HG03103 (cell line): ENCODE data around the gene TRIM66.
A peak's percentile ranks its signal among the peaks of the same experiment; 100 is the strongest.
"Not testable (repeated sequence)": the region's sequence is repeated elsewhere in the genome, so short reads cannot be mapped to it uniquely, and the experiment has no call there.

Experiments
- ATAC-seq: cut with Tn5 transposase; IDR thresholded peaks from one replicate; pipeline ENCODE4 v1.9.1; 2021; ENCODE audit warnings: low read depth; ENCODE audit not compliant: unreplicated experiment

The TRIM66 gene

GRCh38 chr11:8693010-8693551 is 10.6 kb upstream of the TRIM66 start:
- no peak for ATAC-seq

DNA sequence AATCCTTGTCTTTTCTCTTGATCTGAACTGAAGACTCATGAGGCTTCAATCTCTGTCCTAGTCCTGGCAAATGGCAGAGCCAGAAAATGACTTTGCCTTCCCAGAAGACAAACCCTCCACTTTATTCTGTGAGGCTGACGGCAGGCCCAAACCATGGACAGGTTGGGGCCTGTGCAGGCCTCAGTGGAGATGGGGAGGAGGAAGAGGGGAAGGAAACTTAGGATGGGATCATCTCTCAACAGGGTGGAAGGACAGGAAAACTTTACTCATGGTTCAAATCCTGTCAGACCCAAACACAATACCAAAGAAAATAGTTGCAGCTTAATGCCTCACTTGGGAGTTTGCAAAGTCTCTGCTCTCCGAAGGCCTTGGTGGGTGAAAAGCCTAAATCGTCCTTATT is 10.0 kb upstream of the TRIM66 start:
- ATAC-seq: no peak

GRCh38 chr11:8691601-8692000 is 9.1 kb upstream of the TRIM66 start:
- ATAC-seq: no peak

GRCh38 chr11:8690374-8691342 is 8.2 kb upstream of the TRIM66 start:
- no peak for ATAC-seq

DNA sequence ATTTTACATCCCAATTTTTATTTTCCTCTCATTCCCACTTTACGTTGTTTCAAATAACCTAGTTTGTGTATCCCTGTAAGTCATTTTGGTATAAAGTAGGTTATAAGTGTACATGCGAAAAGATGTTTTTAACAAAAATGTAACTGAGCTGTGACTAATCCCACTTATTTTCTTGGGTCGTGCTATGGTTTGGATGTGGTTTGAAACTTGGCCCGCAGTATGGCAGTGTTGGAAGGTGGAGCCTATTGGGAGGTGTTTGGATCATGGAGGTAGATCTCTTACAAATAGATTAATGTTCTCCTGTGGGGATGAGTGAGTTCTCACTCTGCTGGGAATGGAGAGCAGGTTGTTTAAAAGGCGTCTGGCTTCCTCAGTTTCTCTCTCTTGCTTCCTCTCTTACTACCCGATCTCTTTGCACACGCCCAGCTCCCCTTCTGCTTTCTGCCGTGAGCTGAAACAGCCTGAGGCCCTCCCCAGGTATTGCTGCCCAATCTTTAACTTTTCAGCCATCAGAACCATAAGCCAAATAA is 7.3 kb upstream of the TRIM66 start:
- no peak for ATAC-seq

DNA sequence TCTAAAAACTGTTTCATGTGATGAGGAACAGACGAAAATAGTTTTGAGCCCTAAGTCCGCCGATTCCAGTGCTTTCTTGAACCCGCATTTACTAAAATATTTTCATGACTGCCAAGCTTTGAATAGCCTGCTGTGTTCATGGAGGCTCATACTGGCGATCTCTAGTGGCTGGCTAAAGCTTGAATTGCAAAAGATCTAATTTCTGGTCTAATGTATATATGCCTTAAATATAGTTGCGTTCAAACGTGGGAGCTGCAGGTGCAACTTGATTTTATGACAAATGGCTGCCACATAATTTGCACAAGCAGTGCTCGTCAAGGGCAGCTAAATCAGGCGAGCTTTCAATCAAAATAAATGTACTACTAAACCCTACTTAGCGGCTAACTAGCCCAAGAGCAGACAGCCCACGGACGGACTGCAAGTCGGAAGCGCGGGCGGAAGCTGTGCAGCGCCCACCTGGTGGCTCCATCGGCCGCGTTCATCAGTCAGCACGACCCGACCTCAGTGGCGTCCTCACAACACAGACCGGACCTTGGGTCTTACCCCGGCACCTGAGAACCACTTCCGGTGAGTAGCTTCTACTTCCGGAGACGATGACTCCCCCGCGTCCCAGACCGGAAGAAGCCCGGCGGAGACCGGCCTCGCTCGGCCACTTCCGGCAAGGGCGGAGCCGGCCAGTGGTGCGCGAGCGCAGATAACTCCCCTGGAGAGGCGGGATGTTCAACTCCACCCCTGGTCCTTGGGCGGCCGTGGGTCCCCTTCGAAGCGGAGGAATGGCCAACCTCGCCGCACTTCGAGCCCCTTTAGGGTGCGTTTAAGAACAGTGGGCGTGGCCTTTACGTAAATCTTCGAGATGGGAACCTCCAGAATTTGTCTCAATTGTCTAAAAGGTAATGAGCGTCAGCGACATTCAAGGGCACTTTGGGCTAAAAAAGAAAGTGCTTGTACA is 6.2 kb upstream of the TRIM66 start:
- ATAC-seq: peak; percentile 94

GRCh38 chr11:8686325-8686724 is 3.9 kb upstream of the TRIM66 start:
- ATAC-seq: no peak

DNA sequence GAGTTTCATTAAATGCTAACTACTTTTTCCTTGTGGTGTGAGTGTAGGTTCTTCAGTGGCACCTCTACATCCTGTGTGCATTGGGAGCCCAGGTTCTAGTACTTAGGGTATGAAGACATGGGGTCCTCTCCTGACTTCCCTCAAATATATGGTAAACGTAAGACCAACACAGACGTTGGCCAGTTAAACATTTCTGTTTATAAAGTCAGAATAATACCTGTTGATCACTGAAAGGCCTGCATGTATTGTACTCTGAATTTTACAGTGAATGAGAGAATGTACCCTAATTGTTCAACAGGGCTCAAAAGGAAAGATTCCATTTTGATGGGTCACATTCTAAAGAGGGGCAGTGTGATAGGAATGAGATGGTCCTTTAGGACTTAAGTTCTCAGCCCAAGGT is 3.4 kb upstream of the TRIM66 start:
- ATAC-seq: no peak

- no peak for ATAC-seq
These were observed 2.8 kb upstream of the TRIM66 start for GRCh38 chr11:8685306-8685705.

- ATAC-seq: no peak
These were observed 2.3 kb upstream of the TRIM66 start for GRCh38 chr11:8684600-8685290.

- ATAC-seq: no peak
These were observed 796 bp upstream of the TRIM66 start for GRCh38 chr11:8683115-8683807.

DNA sequence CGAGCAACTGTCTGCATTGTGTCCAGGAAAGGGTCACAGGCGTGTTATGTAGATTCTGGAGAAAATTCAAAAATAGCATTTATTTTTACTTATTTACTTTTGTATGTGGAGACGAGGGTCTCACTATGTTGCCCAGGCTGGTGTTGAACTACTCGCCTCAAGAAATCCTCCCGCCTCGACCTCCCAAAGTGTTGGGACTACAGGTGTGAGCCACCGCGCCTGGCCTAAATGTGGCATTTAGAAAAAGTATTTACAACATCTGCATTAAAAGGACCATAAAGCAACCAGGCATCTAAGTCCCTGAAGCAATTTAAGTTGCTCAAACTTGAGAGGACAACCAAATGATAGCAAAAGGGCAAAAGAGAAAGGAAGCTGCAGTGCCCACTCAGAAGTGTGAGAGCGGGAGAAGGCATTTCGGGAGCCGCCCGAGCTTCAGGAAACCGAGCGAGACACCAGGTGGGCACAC is 595 bp downstream of the TRIM66 start:
- no peak for ATAC-seq

DNA sequence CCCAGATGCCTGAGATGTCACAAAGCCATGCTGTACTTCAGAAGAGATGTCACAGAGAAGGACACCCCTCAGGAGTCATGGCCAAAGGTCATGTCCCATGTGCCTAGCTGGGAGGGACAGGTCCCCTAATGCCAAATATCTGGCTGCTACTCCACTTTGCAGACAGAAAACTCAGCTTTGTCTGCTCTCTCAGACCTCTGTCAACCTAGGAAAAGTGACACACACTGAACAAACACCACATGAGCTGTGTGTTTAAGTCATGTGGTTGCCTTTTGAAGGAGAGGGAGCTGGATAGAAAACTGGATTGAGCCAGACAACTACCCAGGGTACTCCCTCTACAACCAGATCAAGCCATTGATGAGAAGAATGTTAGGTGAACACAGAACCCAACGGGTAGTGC is 3.5 kb downstream of the TRIM66 start:
- no peak for ATAC-seq

- ATAC-seq: no peak
These were observed 6.0 kb downstream of the TRIM66 start for GRCh38 chr11:8676458-8676857.

DNA sequence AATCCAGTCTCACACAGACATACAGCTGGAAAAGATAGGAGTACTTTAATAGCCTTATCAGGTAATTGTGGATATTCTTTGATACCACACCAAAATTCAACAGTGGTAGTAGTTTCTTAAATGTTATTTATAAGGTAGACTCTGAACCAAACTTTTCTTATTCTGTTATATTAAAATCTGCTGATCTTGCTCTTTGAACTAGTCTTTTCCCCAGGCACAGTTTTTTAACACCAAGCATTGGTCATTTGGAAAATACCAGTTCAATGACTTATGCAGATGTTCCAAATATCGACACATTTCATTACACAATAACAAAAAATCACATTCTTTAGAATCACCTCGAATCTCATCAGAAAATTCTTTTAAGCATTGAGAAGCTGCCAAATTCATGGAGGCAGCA is 7.6 kb downstream of the TRIM66 start:
- no peak for ATAC-seq

- no peak for ATAC-seq
These were observed 10.1 kb downstream of the TRIM66 start for GRCh38 chr11:8672346-8672745.

GRCh38 chr11:8671651-8672062 is 10.8 kb downstream of the TRIM66 start:
- no peak for ATAC-seq

DNA sequence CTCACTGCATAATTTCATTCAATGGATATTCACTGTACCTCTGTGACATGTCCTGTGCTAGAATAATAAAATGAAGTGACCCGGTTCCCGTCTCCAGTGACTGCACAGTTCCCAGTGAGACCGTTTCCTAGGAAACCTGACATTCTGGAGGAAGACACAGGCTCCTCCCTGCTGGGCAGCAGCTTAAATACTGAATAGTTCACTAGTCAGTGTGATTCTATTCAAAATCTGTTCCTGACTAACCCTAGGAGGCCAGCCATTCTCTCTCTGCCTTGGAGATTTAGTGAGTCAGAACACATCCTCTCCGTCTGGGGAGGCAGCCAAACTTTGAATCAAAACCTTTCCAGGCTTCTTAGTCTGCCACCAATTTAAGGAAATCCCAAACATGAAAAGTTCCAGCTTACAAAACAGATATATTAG is 11.3 kb downstream of the TRIM66 start:
- no peak for ATAC-seq

- ATAC-seq: not testable (repeated sequence)
These were observed 12.4 kb downstream of the TRIM66 start for GRCh38 chr11:8670081-8670480.
